Measurements from ENCODE around the gene HPSE. TPM values are rescaled to one million over a fixed set of nuclear protein-coding genes. Genes with fewer than 3 reads are reported as not detected.
A peak's percentile ranks its signal among the peaks of the same experiment; 100 is the strongest.
"Not testable (repeated sequence)": the region's sequence is repeated elsewhere in the genome, so short reads cannot be mapped to it uniquely, and the experiment has no call there.

HPSE gene
- total RNA-seq, 2 experiments from 2014 or later = 17.8 to 19.0 TPM

DNA sequence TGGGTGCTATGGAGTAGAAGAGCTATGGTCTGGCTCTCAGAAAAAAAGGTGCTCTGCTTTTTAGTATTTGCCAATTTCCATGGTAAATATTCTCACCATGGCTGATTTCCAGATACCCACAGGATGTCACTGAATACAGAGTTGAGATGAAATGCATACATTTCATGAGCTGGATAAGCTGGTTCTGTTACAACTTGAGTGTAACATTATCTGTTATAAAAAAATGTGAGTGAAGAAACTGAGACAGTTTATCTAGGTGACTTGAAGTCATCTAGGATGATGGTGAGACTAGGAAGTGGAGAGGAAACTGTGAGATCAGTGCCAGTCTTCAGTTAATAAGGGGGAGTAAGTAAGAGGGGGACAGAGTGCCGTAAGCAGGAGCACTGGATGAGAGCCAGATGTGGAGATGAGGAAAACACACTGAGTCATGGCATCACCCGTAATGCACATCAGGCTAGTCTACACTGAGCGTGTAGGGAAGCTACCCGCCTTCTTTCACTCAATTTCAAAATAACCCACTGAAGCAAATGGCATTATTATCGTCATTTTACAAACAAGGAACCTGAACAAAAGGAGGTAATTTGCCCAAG lies 5.0 kb downstream of the HPSE start:
- Mint-ChIP-seq H3K36me3 (ENCODE audit: low read depth) (peaks cover 25% of the 10 kb centered on the region), H3K4me1 (ENCODE audit: low read depth) (peaks cover 21% of the 10 kb centered on the region), H3K27me3 (ENCODE audit: low read depth) (no peaks in the 10 kb centered on the region), H3K9me3 (ENCODE audit: insufficient read depth) (no peaks in the 10 kb centered on the region), H3K4me3 (no peak overlapping the region), H3K27ac (no peak overlapping the region)
- ChIA-PET POLR2A (interaction anchor here (0.6 kb wide), 1 partner anchor 45 kb away, joined by 3 read pairs; the partner anchor contains the start of gene COQ2), CTCF (interaction anchor here (1.0 to 2.1 kb wide), 5 partner anchors 10 to 58 kb away, joined by 3 to 9 read pairs (median 3); partner anchors contain the start of gene COQ2)
- ATAC-seq = no peak
- DNase-seq = no peak

DNA sequence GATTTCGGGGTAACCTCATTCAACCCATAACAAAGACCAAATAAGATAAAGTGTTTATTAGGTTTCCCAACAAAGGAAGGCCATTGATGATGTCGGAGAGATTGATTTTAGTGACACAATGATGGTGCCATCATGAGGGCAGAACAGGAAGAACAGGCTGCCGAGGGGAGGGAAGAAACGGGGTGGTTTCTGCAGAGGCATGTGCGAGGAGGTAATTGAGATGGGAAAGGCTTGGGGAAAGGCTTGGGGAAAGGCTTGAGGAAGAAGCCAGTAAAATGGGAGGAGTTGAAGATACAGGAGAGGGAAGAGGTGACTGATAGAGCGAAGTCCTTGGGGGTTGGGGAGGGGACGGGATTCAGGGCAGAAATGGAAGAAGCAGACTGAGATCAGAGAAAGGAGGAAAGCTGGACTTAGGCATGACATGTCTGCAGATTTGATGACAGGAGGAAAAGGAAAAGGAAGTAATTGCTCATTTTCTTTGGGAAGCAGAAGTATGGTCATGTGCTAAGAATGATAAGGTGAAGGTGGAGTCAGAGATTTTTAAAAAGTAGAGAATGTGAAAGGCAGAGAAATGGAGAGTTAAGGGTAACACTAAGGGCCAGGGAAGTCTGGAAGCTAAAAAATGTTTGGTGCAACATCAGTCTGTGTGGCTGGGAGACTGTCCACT lies 6.0 kb downstream of the HPSE start:
- POLR2A ChIA-PET = no interaction called here
- Mint-ChIP-seq H3K36me3 (ENCODE audit: low read depth) (peaks cover 25% of the 10 kb centered on the region), H3K27me3 (ENCODE audit: low read depth) (no peaks in the 10 kb centered on the region), H3K4me3 (no peak overlapping the region), H3K9me3 (ENCODE audit: insufficient read depth) (no peaks in the 10 kb centered on the region), H3K27ac (peak overlapping the region; percentile 9), H3K4me1 (ENCODE audit: low read depth) (peaks cover 12% of the 10 kb centered on the region)
- CTCF ChIA-PET = interaction anchor here (1.1 to 2.1 kb wide), 4 partner anchors 9 to 59 kb away, joined by 3 to 9 read pairs (median 4); partner anchors contain the start of gene COQ2
- ATAC-seq (no peak), DNase-seq (no peak)

DNA sequence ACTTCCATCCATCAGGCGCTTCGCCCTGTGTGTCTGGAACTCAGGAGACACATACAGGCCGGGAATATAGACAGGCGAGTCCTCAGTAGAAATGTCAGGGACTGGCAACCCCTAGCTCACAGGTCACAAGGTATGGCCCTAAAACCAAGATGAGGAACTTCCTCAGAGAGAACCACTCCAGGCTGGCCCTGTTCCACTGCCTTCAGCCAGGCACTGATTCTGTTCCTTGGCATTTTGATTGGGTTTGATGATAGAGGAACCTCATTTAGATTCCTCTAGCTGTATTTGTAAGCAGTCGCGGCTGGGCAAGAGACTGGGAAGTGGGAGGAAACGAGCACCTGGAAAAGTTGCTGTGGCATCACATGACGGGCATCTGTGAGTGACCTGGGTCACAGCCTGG lies 8.1 kb downstream of the HPSE start:
- ChIA-PET POLR2A (interaction anchor here (0.9 kb wide), 1 partner anchor 42 kb away, joined by 5 read pairs; the partner anchor contains the start of gene COQ2), CTCF (no interaction called here)
- no peak for ATAC-seq
- H3K27me3 Mint-ChIP-seq (ENCODE audit: low read depth) = no peaks in the 10 kb centered on the region
- H3K9me3 Mint-ChIP-seq (ENCODE audit: insufficient read depth) = no peaks in the 10 kb centered on the region
- H3K36me3 Mint-ChIP-seq (ENCODE audit: low read depth) = peaks cover 17% of the 10 kb centered on the region
- H3K27ac Mint-ChIP-seq = no peak overlapping the region
- no peaks in the 10 kb centered on the region for H3K4me1 Mint-ChIP-seq (ENCODE audit: low read depth)
- DNase-seq = no peak
- no peak overlapping the region for H3K4me3 Mint-ChIP-seq

DNA sequence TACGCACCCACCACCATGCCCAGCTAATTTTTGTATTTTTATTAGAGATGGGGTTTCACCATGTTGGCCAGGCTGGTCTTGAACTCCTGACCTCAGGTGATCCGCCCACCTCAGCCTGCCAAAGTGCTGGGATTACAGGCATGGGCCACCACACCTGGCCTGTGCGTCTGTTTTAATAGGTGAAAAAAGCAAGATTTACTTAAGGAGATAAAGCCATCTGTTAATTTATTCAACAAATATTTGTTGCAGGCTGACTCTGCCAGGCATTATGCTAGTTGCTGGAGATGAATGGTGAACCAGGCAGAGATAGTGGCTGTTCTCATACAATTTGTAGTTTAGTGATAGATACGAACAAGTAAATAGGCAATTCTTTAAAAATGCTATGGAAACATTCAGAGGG lies 9.3 kb downstream of the HPSE start:
- H3K4me1 Mint-ChIP-seq (ENCODE audit: low read depth); ATAC-seq; H3K27me3 Mint-ChIP-seq (ENCODE audit: low read depth); DNase-seq; H3K4me3 Mint-ChIP-seq; H3K9me3 Mint-ChIP-seq (ENCODE audit: insufficient read depth); POLR2A ChIA-PET; CTCF ChIA-PET; H3K27ac Mint-ChIP-seq: not testable (repeated sequence)
- H3K36me3 Mint-ChIP-seq (ENCODE audit: low read depth) = peaks cover 21% of the 10 kb centered on the region

DNA sequence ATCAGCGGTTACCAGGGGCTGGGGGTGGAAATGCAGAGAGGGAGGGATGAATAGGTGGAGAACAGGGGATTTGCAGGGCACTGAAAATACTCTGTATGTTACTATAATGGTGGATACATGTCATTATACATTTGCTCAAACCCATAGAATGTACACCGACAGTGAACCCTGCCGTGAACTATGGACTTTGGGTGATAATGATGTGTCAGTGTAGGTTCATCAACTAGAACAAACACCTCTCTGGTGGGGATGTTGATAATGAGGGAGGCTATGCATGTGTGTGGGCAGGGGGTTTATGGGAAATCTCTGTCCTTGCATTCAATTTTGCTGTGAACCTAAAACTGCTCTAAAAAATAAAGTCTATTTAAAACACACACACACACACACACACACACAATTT lies 11.5 kb downstream of the HPSE start:
- no peak for ATAC-seq
- POLR2A ChIA-PET = interaction anchor here (0.7 kb wide), 1 partner anchor 40 kb away, joined by 3 read pairs; no protein-coding TSS in a partner anchor

DNA sequence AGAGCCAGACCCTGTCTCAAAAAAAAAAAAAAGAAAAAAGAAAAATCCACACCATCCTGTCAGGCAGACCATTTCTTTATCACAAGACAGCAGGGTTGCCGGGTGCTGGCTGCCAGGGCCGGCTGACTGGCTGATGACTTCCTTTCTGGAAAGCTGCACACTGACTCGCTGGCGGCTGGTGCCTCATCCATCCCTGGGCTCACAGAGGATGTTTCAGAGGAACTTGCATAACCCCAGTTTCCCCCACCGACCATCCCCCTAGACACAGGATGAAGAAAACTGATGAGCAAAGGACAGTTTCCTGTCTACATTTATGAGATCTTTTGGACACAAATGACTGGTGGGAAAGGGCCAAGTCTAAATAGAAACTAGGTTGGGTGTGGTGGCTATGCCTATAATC lies 14.1 kb downstream of the HPSE start:
- DNase-seq = peak; percentile 49
- ChIA-PET POLR2A (no interaction called here), CTCF (no interaction called here)
- peaks cover 17% of the 10 kb centered on the region for H3K4me1 Mint-ChIP-seq (ENCODE audit: low read depth)
- H3K9me3 Mint-ChIP-seq (ENCODE audit: insufficient read depth) = no peaks in the 10 kb centered on the region
- peaks cover 43% of the 10 kb centered on the region for H3K36me3 Mint-ChIP-seq (ENCODE audit: low read depth)
- H3K27me3 Mint-ChIP-seq (ENCODE audit: low read depth) = no peaks in the 10 kb centered on the region
- ATAC-seq = peak; percentile 51
- H3K27ac Mint-ChIP-seq = peak overlapping the region; percentile 78
- H3K4me3 Mint-ChIP-seq = no peak overlapping the region

More for the DNA sequence above, 11.5 kb downstream of the HPSE start:
- CTCF ChIA-PET = no interaction called here
- Mint-ChIP-seq H3K27me3 (ENCODE audit: low read depth) (no peaks in the 10 kb centered on the region), H3K36me3 (ENCODE audit: low read depth) (peaks cover 26% of the 10 kb centered on the region), H3K9me3 (ENCODE audit: insufficient read depth) (no peaks in the 10 kb centered on the region), H3K4me1 (ENCODE audit: low read depth) (peaks cover 17% of the 10 kb centered on the region), H3K4me3 (no peak overlapping the region), H3K27ac (no peak overlapping the region)
- DNase-seq = no peak

DNA sequence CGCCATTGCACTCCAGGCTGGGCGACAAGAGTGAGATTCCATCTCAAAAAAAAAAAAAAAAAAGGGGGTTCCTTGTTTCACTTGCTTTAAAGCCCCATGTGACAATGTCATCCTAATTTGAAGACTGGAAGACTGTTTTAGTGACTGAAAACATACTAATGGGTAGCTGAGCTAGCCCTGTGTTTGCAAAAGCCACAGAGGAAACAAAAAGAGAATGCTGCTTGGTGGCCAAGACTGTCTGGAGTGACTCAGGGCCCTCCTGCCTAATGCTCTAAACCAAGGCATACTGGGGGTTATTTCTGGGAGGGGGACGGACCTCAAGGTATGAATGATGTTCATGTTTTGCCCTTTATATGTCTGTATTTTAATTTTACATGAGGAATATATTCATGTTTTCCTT lies 16.0 kb downstream of the HPSE start:
- no peak for ATAC-seq
- no peak overlapping the region for H3K4me3 Mint-ChIP-seq
- no peak for DNase-seq
- POLR2A ChIA-PET = interaction anchor here (1.2 kb wide), 1 partner anchor 34 kb away, joined by 3 read pairs; the partner anchor contains the start of gene COQ2
- H3K27me3 Mint-ChIP-seq (ENCODE audit: low read depth) = no peaks in the 10 kb centered on the region
- peaks cover 44% of the 10 kb centered on the region for H3K36me3 Mint-ChIP-seq (ENCODE audit: low read depth)
- H3K9me3 Mint-ChIP-seq (ENCODE audit: insufficient read depth) = no peaks in the 10 kb centered on the region
- peaks cover 17% of the 10 kb centered on the region for H3K4me1 Mint-ChIP-seq (ENCODE audit: low read depth)
- H3K27ac Mint-ChIP-seq = no peak overlapping the region
- CTCF ChIA-PET = interaction anchor here (0.6 to 1.2 kb wide), 3 partner anchors 35 to 283 kb away, joined by 3 read pairs; no protein-coding TSS in a partner anchor

DNA sequence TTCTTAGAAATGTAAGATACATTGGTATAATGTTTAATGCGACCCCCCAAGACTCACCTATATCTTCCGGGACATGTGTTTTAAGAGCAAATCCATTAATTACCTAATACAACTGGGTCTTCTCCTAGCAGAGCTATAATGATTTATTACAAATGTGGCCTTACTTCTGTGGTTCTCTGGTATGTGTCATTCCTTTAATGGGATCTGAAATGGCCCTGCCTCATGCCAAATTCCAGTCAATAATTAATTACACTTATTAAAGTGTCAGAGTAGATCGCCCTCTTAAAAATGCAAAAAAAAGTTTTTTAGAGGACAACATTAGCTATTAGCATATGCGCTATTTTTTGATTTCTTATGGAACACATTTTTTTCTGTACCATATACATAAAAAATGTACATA lies 17.0 kb downstream of the HPSE start:
- H3K27ac Mint-ChIP-seq = no peak overlapping the region
- no peak for DNase-seq
- peaks cover 17% of the 10 kb centered on the region for H3K4me1 Mint-ChIP-seq (ENCODE audit: low read depth)
- CTCF ChIA-PET = interaction anchor here (1.2 kb wide), 1 partner anchor 34 kb away, joined by 3 read pairs; no protein-coding TSS in a partner anchor
- no peaks in the 10 kb centered on the region for H3K27me3 Mint-ChIP-seq (ENCODE audit: low read depth)
- no peak for ATAC-seq
- POLR2A ChIA-PET = interaction anchor here (1.2 kb wide), 1 partner anchor 33 kb away, joined by 3 read pairs; the partner anchor contains the start of gene COQ2
- H3K4me3 Mint-ChIP-seq = no peak overlapping the region
- H3K9me3 Mint-ChIP-seq (ENCODE audit: insufficient read depth) = no peaks in the 10 kb centered on the region
- peaks cover 46% of the 10 kb centered on the region for H3K36me3 Mint-ChIP-seq (ENCODE audit: low read depth)

DNA sequence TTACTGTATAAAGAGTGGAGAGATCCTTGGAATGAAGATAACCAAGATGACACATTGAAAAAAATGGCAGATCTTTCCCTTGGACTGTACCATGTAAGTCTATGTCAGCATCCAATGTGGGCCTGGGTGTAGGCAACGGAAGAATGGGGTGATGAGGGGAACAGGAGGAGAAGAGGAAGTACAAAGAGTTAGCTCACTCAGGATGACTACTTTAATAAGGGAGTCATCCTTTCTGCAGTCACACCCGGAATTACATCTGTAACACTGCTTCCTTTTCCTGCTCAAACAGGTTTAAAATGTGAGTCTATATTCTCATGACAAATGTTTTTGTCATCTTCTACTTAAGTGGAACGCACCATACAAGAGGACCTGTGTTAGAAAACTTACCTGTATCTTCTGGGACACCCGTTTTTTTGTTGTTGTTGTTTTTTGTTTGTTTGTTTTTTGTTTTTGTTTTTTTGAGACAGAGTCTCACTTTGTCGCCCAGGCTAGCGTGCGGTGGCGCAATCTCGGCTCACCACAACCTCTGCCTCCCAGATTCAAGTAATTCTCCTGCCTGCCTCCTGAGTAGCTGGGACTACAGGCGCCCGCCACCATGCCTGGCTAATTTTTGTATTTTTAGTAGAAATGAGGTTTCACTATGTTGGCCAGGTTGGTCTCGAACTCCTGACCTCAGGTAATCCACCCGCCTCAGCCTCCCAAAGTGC lies 18.0 kb downstream of the HPSE start:
- ChIA-PET CTCF (no interaction called here), POLR2A (no interaction called here)
- H3K9me3 Mint-ChIP-seq (ENCODE audit: insufficient read depth) = no peaks in the 10 kb centered on the region
- H3K4me1 Mint-ChIP-seq (ENCODE audit: low read depth) = peaks cover 17% of the 10 kb centered on the region
- H3K36me3 Mint-ChIP-seq (ENCODE audit: low read depth) = peaks cover 50% of the 10 kb centered on the region
- H3K27ac Mint-ChIP-seq = no peak overlapping the region
- no peaks in the 10 kb centered on the region for H3K27me3 Mint-ChIP-seq (ENCODE audit: low read depth)
- DNase-seq = no peak
- no peak overlapping the region for H3K4me3 Mint-ChIP-seq
- ATAC-seq = no peak

DNA sequence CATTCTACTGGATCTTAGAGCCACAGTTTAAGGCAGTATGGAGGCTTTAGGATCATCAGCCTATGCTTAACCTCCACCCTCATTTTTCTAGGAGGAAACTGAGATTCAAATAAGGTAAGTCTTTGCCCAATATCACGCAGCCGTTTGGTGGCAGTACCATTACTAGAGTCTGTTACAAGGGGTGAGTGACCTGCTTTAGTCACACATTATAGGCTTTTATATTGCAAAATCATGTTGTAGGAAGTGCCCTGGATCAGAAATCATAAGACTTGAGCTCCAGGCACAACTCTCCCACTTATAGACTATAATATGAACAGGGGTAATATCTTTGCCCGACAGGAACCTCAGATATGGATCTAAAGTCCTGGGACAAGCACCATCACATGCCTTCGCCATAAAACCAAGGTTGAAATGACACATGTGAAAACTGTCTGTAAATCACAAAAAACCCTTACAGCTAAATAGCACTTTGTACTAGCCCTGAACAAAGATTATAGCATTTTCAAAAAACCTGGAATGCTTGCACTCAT lies 19.2 kb downstream of the HPSE start:
- POLR2A ChIA-PET = interaction anchor here (0.6 to 0.7 kb wide), 2 partner anchors 14 to 31 kb away, joined by 3 read pairs; partner anchors contain the start of gene COQ2
- Mint-ChIP-seq H3K27me3 (ENCODE audit: low read depth) (no peaks in the 10 kb centered on the region), H3K27ac (no peak overlapping the region), H3K36me3 (ENCODE audit: low read depth) (peaks cover 53% of the 10 kb centered on the region), H3K4me1 (ENCODE audit: low read depth) (peaks cover 10% of the 10 kb centered on the region), H3K4me3 (no peak overlapping the region), H3K9me3 (ENCODE audit: insufficient read depth) (no peaks in the 10 kb centered on the region)
- DNase-seq (no peak), ATAC-seq (no peak)
- CTCF ChIA-PET = no interaction called here

DNA sequence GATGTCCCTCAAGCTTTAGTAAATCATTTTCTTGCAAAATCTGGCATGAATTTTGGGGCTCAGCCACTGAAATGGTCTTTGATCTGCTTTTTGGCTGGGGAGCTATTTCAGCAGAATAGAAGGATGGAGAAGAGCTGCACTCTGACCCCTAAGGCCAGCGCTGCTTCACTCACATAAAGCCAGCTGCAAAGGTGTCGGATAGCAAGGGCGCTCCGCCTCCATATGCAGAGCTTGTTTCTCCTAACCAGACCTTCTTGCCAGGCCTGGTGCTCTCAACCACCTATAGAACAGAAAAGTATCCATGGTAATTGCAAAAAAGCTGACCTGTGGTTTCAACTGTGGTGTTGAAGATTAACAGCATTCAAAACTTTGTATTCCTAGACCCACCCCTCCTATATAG lies 26.0 kb downstream of the HPSE start:
- H3K27ac Mint-ChIP-seq = no peak overlapping the region
- CTCF ChIA-PET = interaction anchor here (1.2 kb wide), 1 partner anchor 28 kb away, joined by 3 read pairs; no protein-coding TSS in a partner anchor
- ATAC-seq = no peak
- H3K27me3 Mint-ChIP-seq (ENCODE audit: low read depth) = no peaks in the 10 kb centered on the region
- H3K9me3 Mint-ChIP-seq (ENCODE audit: insufficient read depth) = no peaks in the 10 kb centered on the region
- no peak overlapping the region for H3K4me3 Mint-ChIP-seq
- H3K4me1 Mint-ChIP-seq (ENCODE audit: low read depth) = no peaks in the 10 kb centered on the region
- H3K36me3 Mint-ChIP-seq (ENCODE audit: low read depth) = peaks cover 48% of the 10 kb centered on the region
- DNase-seq = no peak
- POLR2A ChIA-PET = no interaction called here

Data from activated CD8-positive, alpha-beta T cell treated with anti-CD3 and anti-CD28 coated beads, Interleukin-2, amount 10 ng/mL, durations not matched to agents 7 days and 5 days (primary cell).